ENCODE results near the gene GPR108.

Gene GPR108

GRCh38 chr19:6714749-6715555, 22.4 kb downstream of the GPR108 start:
- no peak for TF ChIP-seq CREB1 (IDR thresholded peaks at IDR 0.05; ENCODE audit: low read depth)

GRCh38 chr19:6713773-6714692, 23.3 kb downstream of the GPR108 start:
- no peak for TF ChIP-seq USF1 (IDR thresholded peaks at IDR 0.05)
- no peak for TF ChIP-seq REST (IDR thresholded peaks at IDR 0.05; ENCODE audit: low read depth)
- TF ChIP-seq TEAD4 (IDR thresholded peaks at IDR 0.05): no peak
- TF ChIP-seq EGR1 (IDR thresholded peaks at IDR 0.05): no peak
- no peak for TF ChIP-seq TAF1 (IDR thresholded peaks at IDR 0.05; ENCODE audit: low read depth)
- no peak for TF ChIP-seq NFIC (IDR thresholded peaks at IDR 0.05)
- TF ChIP-seq ZBTB7A (IDR thresholded peaks at IDR 0.05; ENCODE audit: low read depth): no peak
- no peak for TF ChIP-seq MAX (IDR thresholded peaks at IDR 0.05)
- TF ChIP-seq EP300 (IDR thresholded peaks at IDR 0.05; ENCODE audit: borderline replicate concordance): no peak
- no peak for TF ChIP-seq RAD21 (IDR thresholded peaks at IDR 0.05; ENCODE audit: low read depth)
- no peak for TF ChIP-seq YY1 (IDR thresholded peaks at IDR 0.05; ENCODE audit: low read depth)
- TF ChIP-seq CREB1 (IDR thresholded peaks at IDR 0.05; ENCODE audit: low read depth): no peak

GRCh38 chr19:6712692-6713670, 24.4 kb downstream of the GPR108 start:
- TF ChIP-seq TEAD4 (IDR thresholded peaks at IDR 0.05) (no peak), REST (IDR thresholded peaks at IDR 0.05; ENCODE audit: low read depth) (no peak), USF1 (IDR thresholded peaks at IDR 0.05) (no peak), TCF12 (IDR thresholded peaks at IDR 0.05; ENCODE audit: low read depth) (no peak), ZBTB7A (IDR thresholded peaks at IDR 0.05; ENCODE audit: low read depth) (no peak), FOXM1 (IDR thresholded peaks at IDR 0.05; ENCODE audit: borderline replicate concordance, low read depth) (no peak), NFIC (IDR thresholded peaks at IDR 0.05) (no peak), RAD21 (IDR thresholded peaks at IDR 0.05; ENCODE audit: low read depth) (no peak), EP300 (IDR thresholded peaks at IDR 0.05; ENCODE audit: borderline replicate concordance) (no peak), MAX (IDR thresholded peaks at IDR 0.05) (no peak), YY1 (IDR thresholded peaks at IDR 0.05; ENCODE audit: low read depth) (no peak), TAF1 (IDR thresholded peaks at IDR 0.05; ENCODE audit: low read depth) (no peak), CREB1 (IDR thresholded peaks at IDR 0.05; ENCODE audit: low read depth) (no peak), EGR1 (IDR thresholded peaks at IDR 0.05) (no peak), CEBPB (IDR thresholded peaks at IDR 0.05) (no peak)

- TF ChIP-seq ZBTB7A (IDR thresholded peaks at IDR 0.05; ENCODE audit: low read depth): no peak
- TF ChIP-seq EP300 (IDR thresholded peaks at IDR 0.05; ENCODE audit: borderline replicate concordance): no peak
- TF ChIP-seq REST (IDR thresholded peaks at IDR 0.05; ENCODE audit: low read depth): no peak
- TF ChIP-seq TAF1 (IDR thresholded peaks at IDR 0.05; ENCODE audit: low read depth): no peak
- TF ChIP-seq RAD21 (IDR thresholded peaks at IDR 0.05; ENCODE audit: low read depth): no peak
- no peak for TF ChIP-seq CEBPB (IDR thresholded peaks at IDR 0.05)
- no peak for TF ChIP-seq NFIC (IDR thresholded peaks at IDR 0.05)
- no peak for TF ChIP-seq USF1 (IDR thresholded peaks at IDR 0.05)
- TF ChIP-seq MAX (IDR thresholded peaks at IDR 0.05): no peak
- TF ChIP-seq EGR1 (IDR thresholded peaks at IDR 0.05): no peak
- no peak for TF ChIP-seq FOXM1 (IDR thresholded peaks at IDR 0.05; ENCODE audit: borderline replicate concordance, low read depth)
- no peak for TF ChIP-seq CREB1 (IDR thresholded peaks at IDR 0.05; ENCODE audit: low read depth)
- TF ChIP-seq TCF12 (IDR thresholded peaks at IDR 0.05; ENCODE audit: low read depth): no peak
- no peak for TF ChIP-seq TEAD4 (IDR thresholded peaks at IDR 0.05)
- TF ChIP-seq YY1 (IDR thresholded peaks at IDR 0.05; ENCODE audit: low read depth): no peak
These were observed 25.1 kb downstream of the GPR108 start for GRCh38 chr19:6712231-6712630.
